Measurements from ENCODE around the gene PRDM10. TPM values are rescaled to one million over a fixed set of nuclear protein-coding genes. Genes with fewer than 3 reads are reported as not detected.

The PRDM10 gene
- total and polyA plus RNA-seq, 2 donors (not counting 1 experiment from before 2014, with no cell fraction given), result 2.5 to 2.9 TPM

DNA sequence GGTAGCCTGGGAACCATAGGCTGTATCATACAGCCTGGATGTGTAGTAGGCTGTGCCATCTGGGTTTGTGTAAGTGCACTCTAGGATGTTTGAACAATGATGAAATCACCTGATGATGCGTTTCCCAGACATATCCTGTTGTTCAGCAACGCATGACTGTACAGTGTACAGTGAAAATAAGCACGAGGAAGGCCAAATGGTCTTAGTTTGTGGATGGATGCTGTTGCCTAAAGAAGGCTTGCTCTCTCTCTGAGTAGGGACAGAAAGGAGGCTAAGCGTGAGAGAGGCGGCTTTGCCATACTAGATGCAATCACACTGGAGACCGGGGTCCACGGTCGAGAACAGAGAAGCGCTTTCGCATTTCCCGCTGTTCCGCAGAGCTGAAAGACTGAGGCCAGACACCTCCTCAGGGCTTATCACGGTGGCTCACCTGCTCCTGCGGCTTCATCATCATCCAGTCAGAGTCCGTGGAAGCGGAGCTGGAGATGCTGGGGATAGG is 39.5 kb upstream of the PRDM10 start:
- Histone ChIP-seq H3K9me3 (ENCODE audit: control insufficient read depth, insufficient read depth, low read depth, low read length) (no peaks in the 10 kb centered on the region), H3K36me3 (ENCODE audit: control insufficient read depth, insufficient read depth, low read length) (no peaks in the 10 kb centered on the region), H3K4me3 (replicated peaks in 1 of 4; ENCODE audit: control extremely low read depth in 1 of 4, insufficient read depth in 1 of 4, low read depth in 3 of 4, low read length in 4 of 4) (no peak overlapping the region), H3K27me3 (ENCODE audit: control insufficient read depth, insufficient read depth, low read length) (no peaks in the 10 kb centered on the region), H2AFZ (ENCODE audit: low read length) (peak overlapping the region; percentile 19), H3K27ac (ENCODE audit: insufficient read depth, low read length) (peak overlapping the region; percentile 61), H3K9ac (ENCODE audit: insufficient read depth, low read length) (no peak overlapping the region), H3K4me1 (ENCODE audit: control insufficient read depth, extremely low read depth, insufficient read depth, low read length) (peaks cover 3% of the 10 kb centered on the region), H3K4me2 (ENCODE audit: extremely low read depth, insufficient read depth, low read length) (no peak overlapping the region), H3K79me2 (ENCODE audit: control insufficient read depth, insufficient read depth, low read length) (no peaks in the 10 kb centered on the region), H4K20me1 (ENCODE audit: control insufficient read depth, extremely low read depth, insufficient read depth, low read length) (no peaks in the 10 kb centered on the region)
- no peak for TF ChIP-seq EZH2 (IDR thresholded peaks at IDR 0.05; ENCODE audit: low read length, missing control alignments)
- TF ChIP-seq, protein P1, sequence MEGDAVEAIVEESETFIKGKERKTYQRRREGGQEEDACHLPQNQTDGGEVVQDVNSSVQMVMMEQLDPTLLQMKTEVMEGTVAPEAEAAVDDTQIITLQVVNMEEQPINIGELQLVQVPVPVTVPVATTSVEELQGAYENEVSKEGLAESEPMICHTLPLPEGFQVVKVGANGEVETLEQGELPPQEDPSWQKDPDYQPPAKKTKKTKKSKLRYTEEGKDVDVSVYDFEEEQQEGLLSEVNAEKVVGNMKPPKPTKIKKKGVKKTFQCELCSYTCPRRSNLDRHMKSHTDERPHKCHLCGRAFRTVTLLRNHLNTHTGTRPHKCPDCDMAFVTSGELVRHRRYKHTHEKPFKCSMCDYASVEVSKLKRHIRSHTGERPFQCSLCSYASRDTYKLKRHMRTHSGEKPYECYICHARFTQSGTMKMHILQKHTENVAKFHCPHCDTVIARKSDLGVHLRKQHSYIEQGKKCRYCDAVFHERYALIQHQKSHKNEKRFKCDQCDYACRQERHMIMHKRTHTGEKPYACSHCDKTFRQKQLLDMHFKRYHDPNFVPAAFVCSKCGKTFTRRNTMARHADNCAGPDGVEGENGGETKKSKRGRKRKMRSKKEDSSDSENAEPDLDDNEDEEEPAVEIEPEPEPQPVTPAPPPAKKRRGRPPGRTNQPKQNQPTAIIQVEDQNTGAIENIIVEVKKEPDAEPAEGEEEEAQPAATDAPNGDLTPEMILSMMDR (conservative IDR thresholded peaks at IDR 0.05 in 1 of 2, IDR thresholded peaks at IDR 0.05 in 1 of 2; ENCODE audit: low read depth in 1 of 2, low read length in 2 of 2), result no peak
- peak; percentile 87 to 90 for DNase-seq (ENCODE audit: low read depth in 2 of 2)

DNA sequence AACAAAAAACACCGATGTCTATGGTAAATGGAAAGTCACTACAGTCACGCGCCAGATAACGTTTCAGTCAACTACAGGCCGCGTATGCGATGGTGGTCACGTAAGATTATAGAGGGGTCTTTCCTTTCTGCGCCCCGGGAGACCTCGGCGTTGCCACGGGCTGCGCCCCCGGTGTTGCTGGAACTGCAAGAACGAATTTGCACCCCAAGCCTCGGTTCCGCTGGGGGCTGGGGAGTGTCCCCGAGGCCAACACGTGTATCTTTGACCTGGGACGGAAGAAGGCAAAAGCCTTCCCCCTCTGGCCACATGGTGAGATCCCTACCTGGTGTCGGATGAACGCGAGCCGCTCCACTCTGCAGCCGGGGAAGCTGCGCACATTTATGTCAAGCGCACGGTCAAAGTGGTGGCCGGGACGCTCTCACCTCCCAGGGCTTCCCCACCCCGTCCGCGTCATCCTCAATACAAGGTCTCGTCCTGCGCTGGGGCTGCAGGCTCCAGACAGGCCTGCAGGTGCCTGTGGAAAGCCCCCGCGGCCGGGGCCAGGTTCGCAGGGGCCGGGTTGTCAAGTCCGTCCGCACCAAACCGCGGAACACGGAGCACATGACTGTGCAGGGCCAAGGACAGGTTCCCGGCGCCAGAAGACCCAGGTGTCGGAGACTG is 37.8 kb upstream of the PRDM10 start:
- H3K4me2 ChIP-seq (ENCODE audit: extremely low read depth, insufficient read depth, low read length), result no peak overlapping the region
- DNase-seq (ENCODE audit: low read depth in 2 of 2), result no peak
- H3K79me2 ChIP-seq (ENCODE audit: control insufficient read depth, insufficient read depth, low read length), result no peaks in the 10 kb centered on the region
- TF ChIP-seq, protein P1 (conservative IDR thresholded peaks at IDR 0.05 in 1 of 2, IDR thresholded peaks at IDR 0.05 in 1 of 2; ENCODE audit: low read depth in 1 of 2, low read length in 2 of 2), result no peak
- TF ChIP-seq EZH2 (IDR thresholded peaks at IDR 0.05; ENCODE audit: low read length, missing control alignments), result no peak
- H3K36me3 ChIP-seq (ENCODE audit: control insufficient read depth, insufficient read depth, low read length), result no peaks in the 10 kb centered on the region
- H3K27ac ChIP-seq (ENCODE audit: insufficient read depth, low read length), result no peak overlapping the region
- H3K27me3 ChIP-seq (ENCODE audit: control insufficient read depth, insufficient read depth, low read length), result no peaks in the 10 kb centered on the region
- no peaks in the 10 kb centered on the region for H4K20me1 ChIP-seq (ENCODE audit: control insufficient read depth, extremely low read depth, insufficient read depth, low read length)
- H3K4me3 ChIP-seq (replicated peaks in 1 of 4; ENCODE audit: control extremely low read depth in 1 of 4, insufficient read depth in 1 of 4, low read depth in 3 of 4, low read length in 4 of 4), result no peak overlapping the region
- H3K9me3 ChIP-seq (ENCODE audit: control insufficient read depth, insufficient read depth, low read depth, low read length), result no peaks in the 10 kb centered on the region
- peaks cover 3% of the 10 kb centered on the region for H3K4me1 ChIP-seq (ENCODE audit: control insufficient read depth, extremely low read depth, insufficient read depth, low read length)
- no peak overlapping the region for H2AFZ ChIP-seq (ENCODE audit: low read length)
- H3K9ac ChIP-seq (ENCODE audit: insufficient read depth, low read length), result no peak overlapping the region

DNA sequence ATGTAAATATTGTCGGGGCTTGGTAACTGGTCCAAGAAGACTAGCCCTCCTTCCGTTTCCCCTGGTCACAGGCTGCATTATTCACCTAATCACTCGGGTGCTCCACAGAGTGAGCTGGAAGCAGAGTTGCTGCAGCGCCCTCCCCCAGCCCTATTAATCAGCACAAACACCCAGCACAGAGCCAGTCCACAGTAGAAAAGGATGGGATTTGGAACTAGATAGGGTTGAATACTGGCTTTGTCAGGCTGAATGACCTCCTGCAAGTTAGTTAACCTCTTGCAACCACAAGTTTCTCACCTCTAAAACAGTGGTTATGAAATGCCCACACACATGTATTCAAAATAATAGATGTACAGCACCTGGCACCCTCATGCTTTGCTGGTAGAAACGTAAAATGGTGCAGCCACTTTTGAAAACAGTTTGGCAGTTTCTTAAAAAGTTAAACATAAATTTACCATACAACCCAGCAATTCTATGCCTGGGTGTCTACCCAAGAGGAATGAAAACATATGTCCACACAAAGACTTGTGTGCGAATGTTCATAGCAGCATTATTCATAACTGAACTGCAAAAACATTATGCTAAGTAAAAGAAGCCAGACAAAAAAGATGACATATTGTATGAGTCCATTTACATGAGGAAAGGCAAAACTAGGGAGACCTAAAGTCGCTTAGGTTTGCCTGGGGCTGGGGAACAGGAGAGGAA is 35.4 kb upstream of the PRDM10 start:
- no peaks in the 10 kb centered on the region for H3K79me2 ChIP-seq (ENCODE audit: control insufficient read depth, insufficient read depth, low read length)
- no peaks in the 10 kb centered on the region for H3K9me3 ChIP-seq (ENCODE audit: control insufficient read depth, insufficient read depth, low read depth, low read length)
- peak overlapping the region; percentile 37 for H3K4me2 ChIP-seq (ENCODE audit: extremely low read depth, insufficient read depth, low read length)
- H3K27me3 ChIP-seq (ENCODE audit: control insufficient read depth, insufficient read depth, low read length), result no peaks in the 10 kb centered on the region
- DNase-seq (ENCODE audit: low read depth in 2 of 2), result peak; percentile 30 to 81
- H3K4me3 ChIP-seq (replicated peaks in 1 of 4; ENCODE audit: control extremely low read depth in 1 of 4, insufficient read depth in 1 of 4, low read depth in 3 of 4, low read length in 4 of 4), result no peak overlapping the region
- no peak overlapping the region for H2AFZ ChIP-seq (ENCODE audit: low read length)
- H3K9ac ChIP-seq (ENCODE audit: insufficient read depth, low read length), result no peak overlapping the region
- TF ChIP-seq EZH2 (IDR thresholded peaks at IDR 0.05; ENCODE audit: low read length, missing control alignments), result no peak
- TF ChIP-seq, protein P1 (conservative IDR thresholded peaks at IDR 0.05 in 1 of 2, IDR thresholded peaks at IDR 0.05 in 1 of 2; ENCODE audit: low read depth in 1 of 2, low read length in 2 of 2), result no peak
- H3K27ac ChIP-seq (ENCODE audit: insufficient read depth, low read length), result no peak overlapping the region
- H4K20me1 ChIP-seq (ENCODE audit: control insufficient read depth, extremely low read depth, insufficient read depth, low read length), result no peaks in the 10 kb centered on the region
- H3K4me1 ChIP-seq (ENCODE audit: control insufficient read depth, extremely low read depth, insufficient read depth, low read length), result peaks cover 3% of the 10 kb centered on the region
- no peaks in the 10 kb centered on the region for H3K36me3 ChIP-seq (ENCODE audit: control insufficient read depth, insufficient read depth, low read length)

All from fibroblast of lung (primary cell).